ENCODE data around the gene HOPX. TPM values are rescaled to one million over a fixed set of nuclear protein-coding genes. Genes with fewer than 3 reads are reported as not detected.
A peak's percentile ranks its signal among the peaks of the same experiment; 100 is the strongest.

The HOPX gene
- total RNA-seq, 2 experiments from 2014 or later, result 14.0 to 14.7 TPM

- no peak for DNase-seq
- intact Hi-C loops (cut with micrococcal nuclease), result no loop called here
- CTCF ChIA-PET, result interaction anchor here (1.2 kb wide), 1 partner anchor 137 kb away, joined by 3 read pairs; no protein-coding TSS in a partner anchor
- Mint-ChIP-seq H3K27me3 (ENCODE audit: low read depth) (peaks cover 54% of the 10 kb centered on the region), H3K4me3 (no peak overlapping the region), H3K27ac (no peak overlapping the region), H3K4me1 (ENCODE audit: low read depth) (no peaks in the 10 kb centered on the region), H3K36me3 (ENCODE audit: low read depth) (no peaks in the 10 kb centered on the region), H3K9me3 (no peaks in the 10 kb centered on the region)
Measured at GRCh38 chr4:56662782-56663468, 18.2 kb downstream of the HOPX start.

GRCh38 chr4:56659946-56660345, 21.1 kb downstream of the HOPX start:
- H3K36me3 Mint-ChIP-seq (ENCODE audit: low read depth), result no peaks in the 10 kb centered on the region
- peaks cover 62% of the 10 kb centered on the region for H3K27me3 Mint-ChIP-seq (ENCODE audit: low read depth)
- DNase-seq, result no peak
- CTCF ChIA-PET, result interaction anchor here (1.1 to 1.4 kb wide), 2 partner anchors 10 to 19 kb away, joined by 3 to 6 read pairs; no protein-coding TSS in a partner anchor
- peaks cover 14% of the 10 kb centered on the region for H3K4me1 Mint-ChIP-seq (ENCODE audit: low read depth)
- intact Hi-C loops (cut with micrococcal nuclease), result loop anchor here (5.0 to 10.0 kb wide), 2 partner anchors 195 to 247 kb away; partner anchors contain the start of genes REST and SRP72
- no peak overlapping the region for H3K4me3 Mint-ChIP-seq
- no peaks in the 10 kb centered on the region for H3K9me3 Mint-ChIP-seq
- no peak overlapping the region for H3K27ac Mint-ChIP-seq

GRCh38 chr4:56658528-56658927, 22.6 kb downstream of the HOPX start:
- H3K27me3 Mint-ChIP-seq (ENCODE audit: low read depth), result peaks cover 59% of the 10 kb centered on the region
- peaks cover 28% of the 10 kb centered on the region for H3K4me1 Mint-ChIP-seq (ENCODE audit: low read depth)

GRCh38 chr4:56657818-56658217, 23.3 kb downstream of the HOPX start:
- Mint-ChIP-seq H3K27ac (no peak overlapping the region), H3K36me3 (ENCODE audit: low read depth) (no peaks in the 10 kb centered on the region), H3K9me3 (no peaks in the 10 kb centered on the region), H3K27me3 (ENCODE audit: low read depth) (peaks cover 53% of the 10 kb centered on the region), H3K4me1 (ENCODE audit: low read depth) (peaks cover 32% of the 10 kb centered on the region), H3K4me3 (no peak overlapping the region)
- intact Hi-C loops (cut with micrococcal nuclease), result loop anchor here (5.0 to 10.0 kb wide), 2 partner anchors 193 to 249 kb away; partner anchors contain the start of genes REST and SRP72
- no peak for DNase-seq
- CTCF ChIA-PET, result interaction anchor here (0.6 to 1.9 kb wide), 4 partner anchors 70 to 169 kb away, joined by 3 to 6 read pairs (median 4); no protein-coding TSS in a partner anchor

More at GRCh38 chr4:56658528-56658927, 22.6 kb downstream of the HOPX start:
- no peaks in the 10 kb centered on the region for H3K36me3 Mint-ChIP-seq (ENCODE audit: low read depth)
- H3K9me3 Mint-ChIP-seq, result no peaks in the 10 kb centered on the region
- H3K27ac Mint-ChIP-seq, result no peak overlapping the region
- CTCF ChIA-PET, result interaction anchor here (1.4 to 1.9 kb wide), 3 partner anchors 9 to 141 kb away, joined by 3 to 6 read pairs (median 4); no protein-coding TSS in a partner anchor
- intact Hi-C loops (cut with micrococcal nuclease), result loop anchor here (5.0 to 10.0 kb wide), 2 partner anchors 194 to 249 kb away; partner anchors contain the start of genes REST and SRP72
- no peak for DNase-seq
- H3K4me3 Mint-ChIP-seq, result no peak overlapping the region

- peak overlapping the region; percentile 58 for H3K4me3 Mint-ChIP-seq
- peaks cover 51% of the 10 kb centered on the region for H3K27me3 Mint-ChIP-seq (ENCODE audit: low read depth)
- H3K4me1 Mint-ChIP-seq (ENCODE audit: low read depth), result peaks cover 34% of the 10 kb centered on the region
- no peak for DNase-seq
- intact Hi-C loops (cut with micrococcal nuclease), result loop anchor here (5.0 to 10.0 kb wide), 2 partner anchors 192 to 250 kb away; partner anchors contain the start of genes REST and SRP72
- CTCF ChIA-PET, result interaction anchor here (0.6 kb wide), 2 partner anchors 69 to 169 kb away, joined by 3 to 5 read pairs; no protein-coding TSS in a partner anchor
- H3K9me3 Mint-ChIP-seq, result no peaks in the 10 kb centered on the region
- H3K36me3 Mint-ChIP-seq (ENCODE audit: low read depth), result no peaks in the 10 kb centered on the region
- no peak overlapping the region for H3K27ac Mint-ChIP-seq
Measured at GRCh38 chr4:56657128-56657527, 24.0 kb downstream of the HOPX start.

- CTCF ChIA-PET, result no interaction called here
- DNase-seq, result peak; percentile 63
- intact Hi-C loops (cut with micrococcal nuclease), result loop anchor here (1.0 to 10.0 kb wide), 3 partner anchors 67 to 251 kb away; partner anchors contain the start of genes REST and SRP72
- Mint-ChIP-seq H3K4me1 (ENCODE audit: low read depth) (peaks cover 42% of the 10 kb centered on the region), H3K27ac (no peak overlapping the region), H3K9me3 (no peaks in the 10 kb centered on the region), H3K4me3 (peak overlapping the region; percentile 58), H3K36me3 (ENCODE audit: low read depth) (no peaks in the 10 kb centered on the region), H3K27me3 (ENCODE audit: low read depth) (peaks cover 47% of the 10 kb centered on the region)
Measured at GRCh38 chr4:56656346-56656643, 24.8 kb downstream of the HOPX start.

GRCh38 chr4:56655627-56656345, 25.3 kb downstream of the HOPX start:
- Mint-ChIP-seq H3K36me3 (ENCODE audit: low read depth) (no peaks in the 10 kb centered on the region), H3K27ac (no peak overlapping the region), H3K4me3 (peak overlapping the region; percentile 81), H3K4me1 (ENCODE audit: low read depth) (peaks cover 46% of the 10 kb centered on the region), H3K9me3 (no peaks in the 10 kb centered on the region), H3K27me3 (ENCODE audit: low read depth) (peaks cover 46% of the 10 kb centered on the region)
- DNase-seq, result peak; percentile 28
- CTCF ChIA-PET, result no interaction called here
- intact Hi-C loops (cut with micrococcal nuclease), result loop anchor here (1.0 to 10.0 kb wide), 4 partner anchors 68 to 252 kb away; partner anchors contain the start of genes REST and SRP72

- peaks cover 51% of the 10 kb centered on the region for H3K4me1 Mint-ChIP-seq (ENCODE audit: low read depth)
- intact Hi-C loops (cut with micrococcal nuclease), result loop anchor here (2.0 to 10.0 kb wide), 3 partner anchors 78 to 252 kb away; partner anchors contain the start of genes REST and SRP72
- H3K36me3 Mint-ChIP-seq (ENCODE audit: low read depth), result no peaks in the 10 kb centered on the region
- H3K9me3 Mint-ChIP-seq, result no peaks in the 10 kb centered on the region
- peaks cover 42% of the 10 kb centered on the region for H3K27me3 Mint-ChIP-seq (ENCODE audit: low read depth)
- H3K4me3 Mint-ChIP-seq, result peak overlapping the region; percentile 81
- peak overlapping the region; percentile 62 for H3K27ac Mint-ChIP-seq
- peak; percentile 21 for DNase-seq
- CTCF ChIA-PET, result interaction anchor here (0.6 kb wide), 1 partner anchor 79 kb away, joined by 3 read pairs; no protein-coding TSS in a partner anchor
Measured at GRCh38 chr4:56655209-56655626, 25.9 kb downstream of the HOPX start.

- Mint-ChIP-seq H3K9me3 (no peaks in the 10 kb centered on the region), H3K4me1 (ENCODE audit: low read depth) (peaks cover 61% of the 10 kb centered on the region), H3K36me3 (ENCODE audit: low read depth) (no peaks in the 10 kb centered on the region), H3K4me3 (no peak overlapping the region), H3K27ac (no peak overlapping the region), H3K27me3 (ENCODE audit: low read depth) (peaks cover 37% of the 10 kb centered on the region)
- intact Hi-C loops (cut with micrococcal nuclease), result loop anchor here (2.0 to 10.0 kb wide), 4 partner anchors 77 to 323 kb away; partner anchors contain the start of genes NOA1, POLR2B and SRP72
- no peak for DNase-seq
- CTCF ChIA-PET, result interaction anchor here (0.6 kb wide), 1 partner anchor 207 kb away, joined by 5 read pairs; no protein-coding TSS in a partner anchor
Measured at GRCh38 chr4:56654238-56654632, 26.9 kb downstream of the HOPX start.

GRCh38 chr4:56653461-56654237, 27.4 kb downstream of the HOPX start:
- Mint-ChIP-seq H3K36me3 (ENCODE audit: low read depth) (peaks cover 1% of the 10 kb centered on the region), H3K4me3 (peak overlapping the region; percentile 3), H3K4me1 (ENCODE audit: low read depth) (peaks cover 66% of the 10 kb centered on the region), H3K27ac (peak overlapping the region; percentile 50), H3K9me3 (no peaks in the 10 kb centered on the region), H3K27me3 (ENCODE audit: low read depth) (peaks cover 34% of the 10 kb centered on the region)
- CTCF ChIA-PET, result interaction anchor here (0.6 kb wide), 1 partner anchor 11 kb away, joined by 4 read pairs; no protein-coding TSS in a partner anchor
- intact Hi-C loops (cut with micrococcal nuclease), result loop anchor here (2.0 to 10.0 kb wide), 5 partner anchors 77 to 324 kb away; partner anchors contain the start of genes NOA1, PAICS, POLR2B and SRP72
- peak; percentile 62 for DNase-seq

GRCh38 chr4:56652196-56652595, 28.9 kb downstream of the HOPX start:
- Mint-ChIP-seq H3K27me3 (ENCODE audit: low read depth) (peaks cover 23% of the 10 kb centered on the region), H3K9me3 (peaks cover 1% of the 10 kb centered on the region), H3K36me3 (ENCODE audit: low read depth) (peaks cover 1% of the 10 kb centered on the region), H3K4me1 (ENCODE audit: low read depth) (peaks cover 73% of the 10 kb centered on the region), H3K27ac (peak overlapping the region; percentile 2), H3K4me3 (no peak overlapping the region)
- intact Hi-C loops (cut with micrococcal nuclease), result loop anchor here (2.0 to 10.0 kb wide), 4 partner anchors 105 to 325 kb away; partner anchors contain the start of genes NOA1, PAICS, POLR2B and SRP72
- CTCF ChIA-PET, result interaction anchor here (0.6 kb wide), 1 partner anchor 252 kb away, joined by 3 read pairs; no protein-coding TSS in a partner anchor
- no peak for DNase-seq

Data from activated naive CD4-positive, alpha-beta T cell treated with anti-CD3 and anti-CD28 coated beads for 36 hours (primary cell).